Activated CD4-positive, alpha-beta T cell treated with anti-CD3 and anti-CD28 coated beads, Interleukin-2, Interleukin-4, amounts not matched to agents 100 ng/mL and 50 ng/mL, durations not matched to agents 16 hours and 8 hours (primary cell): ENCODE measurements around the gene TBL3.
"Not testable (repeated sequence)": the region's sequence is repeated elsewhere in the genome, so short reads cannot be mapped to it uniquely, and the experiment has no call there.

Experiments
- DNase-seq: peaks from one replicate; pipeline ENCODE4 v3.0.0-alpha.2; 2020; ENCODE audit warnings: low spot score

TBL3 gene

GRCh38 chr16:1971796-1972489 is at the start of gene TBL3:
Gene TBL3 (plus strand): TSS chr16:1972053. CDS start chr16:1972165, 112 bp downstream.
- DNase-seq = peak; percentile 97

GRCh38 chr16:1922357-1922756 is 49.5 kb upstream of the TBL3 start:
- DNase-seq = no peak

- no peak for DNase-seq
Observed at GRCh38 chr16:1923299-1924034, 48.4 kb upstream of the TBL3 start.

GRCh38 chr16:1924095-1924494 is 47.8 kb upstream of the TBL3 start:
- no peak for DNase-seq

GRCh38 chr16:1926271-1926670 is 45.6 kb upstream of the TBL3 start:
- no peak for DNase-seq

GRCh38 chr16:1929105-1929504 is 42.7 kb upstream of the TBL3 start:
- DNase-seq = no peak

GRCh38 chr16:1929578-1930337 is 42.1 kb upstream of the TBL3 start:
- DNase-seq = peak; percentile 93

- no peak for DNase-seq
Observed at GRCh38 chr16:1930338-1930720, 41.5 kb upstream of the TBL3 start.

- DNase-seq = no peak
Observed at GRCh38 chr16:1932050-1933028, 39.5 kb upstream of the TBL3 start.

- DNase-seq = no peak
Observed at GRCh38 chr16:1933097-1933661, 38.7 kb upstream of the TBL3 start.

GRCh38 chr16:1936945-1937479 is 34.8 kb upstream of the TBL3 start:
- no peak for DNase-seq

GRCh38 chr16:1938316-1938715 is 33.5 kb upstream of the TBL3 start:
- DNase-seq = no peak

GRCh38 chr16:1938910-1939309 is 32.9 kb upstream of the TBL3 start:
- no peak for DNase-seq

- DNase-seq = not testable (repeated sequence)
Observed at GRCh38 chr16:1939833-1940232, 32.0 kb upstream of the TBL3 start.

- no peak for DNase-seq
Observed at GRCh38 chr16:1940273-1941161, 31.3 kb upstream of the TBL3 start.

GRCh38 chr16:1941162-1942046 is 30.4 kb upstream of the TBL3 start:
- DNase-seq = no peak

GRCh38 chr16:1942047-1942809 is 29.6 kb upstream of the TBL3 start:
- DNase-seq = peak; percentile 33
